Osteoblast (primary cell): ENCODE measurements around the gene ITGA6. TPM values are rescaled to one million over a fixed set of nuclear protein-coding genes. Genes with fewer than 3 reads are reported as not detected.

Experiments used
- DNase-seq: peaks from one replicate; pipeline ENCODE4 v3.0.0; 2011; ENCODE audit warnings: low spot score, mixed read lengths; ENCODE audit not compliant: insufficient read length; ENCODE audit errors: missing footprints
- H2AFZ ChIP-seq: 2 replicates; pipeline ENCODE4 v1.6.0; 2011; ENCODE audit warnings: mild to moderate bottlenecking, low read length
- H3K27ac ChIP-seq: 2 replicates; pipeline ENCODE4 v1.5.1; 2011; ENCODE audit warnings: mild to moderate bottlenecking, low read depth, low read length, moderate library complexity
- H3K27me3 ChIP-seq: 2 replicates; pipeline ENCODE4 v1.6.0; 2012; ENCODE audit warnings: mild to moderate bottlenecking, control low read depth, inconsistent platforms, low read length, moderate library complexity; ENCODE audit not compliant: insufficient read depth
- H3K36me3 ChIP-seq: 2 replicates; pipeline ENCODE4 v1.5.1; 2011; ENCODE audit warnings: mild to moderate bottlenecking, low read length, control low read depth, moderate library complexity; ENCODE audit not compliant: insufficient read depth
- H3K4me1 ChIP-seq: 2 replicates; pipeline ENCODE4 v1.5.1; 2011; ENCODE audit warnings: mild to moderate bottlenecking, low read length, control low read depth, moderate library complexity; ENCODE audit not compliant: insufficient read depth
- H3K4me2 ChIP-seq: 2 replicates; pipeline ENCODE4 v1.6.0; 2011; ENCODE audit warnings: mild to moderate bottlenecking, low read length; ENCODE audit not compliant: insufficient read depth
- H3K4me3 ChIP-seq: fragments of 200-600 bp; sonication (generic); 3 replicates; pipeline ENCODE4 v1.5.1; 2012; ENCODE audit warnings: mild to moderate bottlenecking, low read length, inconsistent platforms; ENCODE audit not compliant: insufficient read depth
- H3K79me2 ChIP-seq: 2 replicates; pipeline ENCODE4 v1.6.0; 2012; ENCODE audit warnings: mild to moderate bottlenecking, low read length, control low read depth, inconsistent platforms; ENCODE audit not compliant: insufficient read depth
- H3K9me3 ChIP-seq: 2 replicates; pipeline ENCODE4 v1.5.1; 2011; ENCODE audit warnings: low read depth, low read length, control low read depth
- H4K20me1 ChIP-seq: 2 replicates; pipeline ENCODE4 v1.6.0; 2012; ENCODE audit warnings: mild to moderate bottlenecking, low read length, control low read depth; ENCODE audit not compliant: insufficient read depth
- CTCF ChIP-seq: IDR thresholded peaks from 2 replicates; pipeline ENCODE4 v1.5.1; 2011; ENCODE audit warnings: mild to moderate bottlenecking, low read depth, low read length, moderate library complexity; ENCODE audit errors: extremely low read depth
- total RNA-seq: library from RNA; depleted of rRNA; stranded (reverse); fragments of >200 nt; gene quantifications from 2 replicates; pipeline ENCODE4 v1.2.3, GENCODE V29; 2012

ITGA6 gene
- total RNA-seq: 6.5 and 9.0 TPM in 2 replicates

GRCh38 chr2:172427256-172427989, at the start of gene ITGA6:
ITGA6 (plus strand) TSS chr2:172427586.
- no peaks in the 10 kb centered on the region for H3K36me3 ChIP-seq
- no peaks in the 10 kb centered on the region for H3K4me1 ChIP-seq
- peaks cover 28% of the 10 kb centered on the region for H3K27me3 ChIP-seq
- DNase-seq: peak; percentile 93
- H3K4me2 ChIP-seq: peak within 1 kb of the TSS; percentile 82
- no peak for TF ChIP-seq CTCF
- peak within 1 kb of the TSS; percentile 73 for H2AFZ ChIP-seq
- H3K4me3 ChIP-seq: peak within 1 kb of the TSS; percentile 73
- H3K27ac ChIP-seq: no peak within 1 kb of the TSS
- no peaks in the 10 kb centered on the region for H4K20me1 ChIP-seq
- no peaks in the 10 kb centered on the region for H3K9me3 ChIP-seq
- H3K79me2 ChIP-seq: no peaks in the 10 kb centered on the region

GRCh38 chr2:172380436-172381274, 46.7 kb upstream of the ITGA6 start:
- H3K4me1 ChIP-seq: no peaks in the 10 kb centered on the region
- H3K9me3 ChIP-seq: no peaks in the 10 kb centered on the region
- no peaks in the 10 kb centered on the region for H3K27me3 ChIP-seq
- no peaks in the 10 kb centered on the region for H3K36me3 ChIP-seq
- no peak overlapping the region for H3K4me2 ChIP-seq
- DNase-seq: no peak
- no peaks in the 10 kb centered on the region for H4K20me1 ChIP-seq
- no peak for TF ChIP-seq CTCF
- H3K4me3 ChIP-seq: no peak overlapping the region
- H3K79me2 ChIP-seq: no peaks in the 10 kb centered on the region
- no peak overlapping the region for H3K27ac ChIP-seq
- H2AFZ ChIP-seq: no peak overlapping the region

- Histone ChIP-seq H4K20me1 (no peaks in the 10 kb centered on the region), H3K27me3 (no peaks in the 10 kb centered on the region), H3K4me1 (no peaks in the 10 kb centered on the region), H3K27ac (no peak overlapping the region), H3K4me3 (no peak overlapping the region), H2AFZ (no peak overlapping the region), H3K36me3 (no peaks in the 10 kb centered on the region), H3K79me2 (no peaks in the 10 kb centered on the region), H3K4me2 (no peak overlapping the region), H3K9me3 (no peaks in the 10 kb centered on the region)
- no peak for DNase-seq
- TF ChIP-seq CTCF: no peak
These were observed 45.9 kb upstream of the ITGA6 start for GRCh38 chr2:172381275-172382027.
